Uterus (tissue), 4 donors: ENCODE data around the gene EVA1A. TPM values are rescaled to one million over a fixed set of nuclear protein-coding genes. Genes with fewer than 3 reads are reported as not detected.

Experiments
- DNase-seq, 2 donors: peaks; one replicate each; pipeline ENCODE4 v3.0.0-alpha.2; 2019 to 2020
- H3K27ac ChIP-seq, 2 donors: fragments of 200-600 bp; sonication (generic); 1 replicate in 1 of 2; 2 replicates in 1 of 2; pipeline ENCODE4 v1.5.1; 2016 to 2018
- H3K27me3 ChIP-seq, 2 donors: fragments of 200-600 bp; sonication (generic); one replicate each; pipeline ENCODE4 v1.5.1; 2018 to 2019; ENCODE audit warnings: control low read depth in 1 of 2
- H3K36me3 ChIP-seq, 2 donors: fragments of 200-600 bp; sonication (generic); one replicate each; pipeline ENCODE4 v1.5.1; 2019; ENCODE audit warnings: control low read depth in 1 of 2
- H3K4me1 ChIP-seq, 2 donors: fragments of 200-600 bp; sonication (generic); one replicate each; pipeline ENCODE4 v1.5.1; 2018 to 2019; ENCODE audit warnings: control low read depth in 1 of 2
- H3K4me3 ChIP-seq, 2 donors: fragments of 200-600 bp; sonication (generic); 1 replicate in 1 of 2; 2 replicates in 1 of 2; pipeline ENCODE4 v1.5.1; 2018 to 2019; ENCODE audit warnings: mild to moderate bottlenecking in 1 of 2
- H3K9me3 ChIP-seq, 2 donors: fragments of 200-600 bp; sonication (generic); one replicate each; pipeline ENCODE4 v1.5.1; 2019; ENCODE audit warnings: control low read depth in 1 of 2
- POLR2A ChIP-seq, 2 donors: fragments of 450-650 bp; IDR thresholded peaks; one replicate each; pipeline ENCODE4 v1.6.1; 2016; ENCODE audit warnings: antibody characterized with exemption in 2 of 2, mild to moderate bottlenecking in 1 of 2, moderate library complexity in 1 of 2
- intact Hi-C: fragments of 100-400 bp; cut with DNase I; formaldehyde crosslinking; loops from one replicate; pipeline ENCODE4 v1.15.1; 2023; ENCODE audit warnings: low total_unique reads
- total RNA-seq, 4 donors: library from RNA; depleted of rRNA in 3 of 4; stranded (reverse); fragments of >200 nt in 3 of 4; gene quantifications; one replicate each; pipeline versions ENCODE4 v1.1.0 to v1.2.4, GENCODE V29; 2014 to 2023
- TF ChIP-seq, protein P1 (sequence below), 4 experiments: fragments of 200-600 bp in 2 of 4; fragments of 450-650 bp in 2 of 4; sonication (generic) in 2 of 4; IDR thresholded peaks; one replicate each; pipeline ENCODE4 v1.5.1; 2016 to 2019; ENCODE audit warnings: antibody characterized with exemption in 4 of 4, mild to moderate bottlenecking in 2 of 4, moderate library complexity in 1 of 4
- donor health status: DM: yes; HTN: yes; CAD: no.

The EVA1A gene
- total RNA-seq, 4 donors from 2014 or later, result 1.2 to 22.1 (median 2.3) TPM; not detected in 1

DNA sequence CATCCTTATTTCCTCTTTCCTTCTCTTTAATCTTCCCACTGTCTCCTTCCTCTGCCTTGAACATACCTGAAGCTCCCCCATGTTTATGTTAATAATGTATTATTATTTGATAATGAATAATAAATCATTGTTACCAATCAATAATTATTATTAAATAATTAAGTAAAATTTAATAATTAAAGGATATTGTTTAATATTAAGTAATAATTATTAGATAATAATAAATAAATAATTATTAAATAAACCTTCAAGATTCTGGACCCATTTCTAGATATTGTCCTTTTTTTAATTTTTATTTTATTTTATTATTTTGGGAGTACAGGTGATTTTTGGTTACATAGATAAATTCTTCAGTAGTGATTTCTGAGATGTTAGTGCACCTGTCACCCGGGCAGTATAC, 7.4 kb upstream of the EVA1A start:
- no peak for TF ChIP-seq POLR2A (IDR thresholded peaks at IDR 0.05)
- TF ChIP-seq, protein P1, sequence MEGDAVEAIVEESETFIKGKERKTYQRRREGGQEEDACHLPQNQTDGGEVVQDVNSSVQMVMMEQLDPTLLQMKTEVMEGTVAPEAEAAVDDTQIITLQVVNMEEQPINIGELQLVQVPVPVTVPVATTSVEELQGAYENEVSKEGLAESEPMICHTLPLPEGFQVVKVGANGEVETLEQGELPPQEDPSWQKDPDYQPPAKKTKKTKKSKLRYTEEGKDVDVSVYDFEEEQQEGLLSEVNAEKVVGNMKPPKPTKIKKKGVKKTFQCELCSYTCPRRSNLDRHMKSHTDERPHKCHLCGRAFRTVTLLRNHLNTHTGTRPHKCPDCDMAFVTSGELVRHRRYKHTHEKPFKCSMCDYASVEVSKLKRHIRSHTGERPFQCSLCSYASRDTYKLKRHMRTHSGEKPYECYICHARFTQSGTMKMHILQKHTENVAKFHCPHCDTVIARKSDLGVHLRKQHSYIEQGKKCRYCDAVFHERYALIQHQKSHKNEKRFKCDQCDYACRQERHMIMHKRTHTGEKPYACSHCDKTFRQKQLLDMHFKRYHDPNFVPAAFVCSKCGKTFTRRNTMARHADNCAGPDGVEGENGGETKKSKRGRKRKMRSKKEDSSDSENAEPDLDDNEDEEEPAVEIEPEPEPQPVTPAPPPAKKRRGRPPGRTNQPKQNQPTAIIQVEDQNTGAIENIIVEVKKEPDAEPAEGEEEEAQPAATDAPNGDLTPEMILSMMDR (IDR thresholded peaks at IDR 0.05), result no peak
- Histone ChIP-seq H3K4me3 (no peak overlapping the region), H3K4me1 (no peaks in the 10 kb centered on the region), H3K36me3 (no peaks in the 10 kb centered on the region), H3K9me3 (no peaks in the 10 kb centered on the region), H3K27ac (no peak overlapping the region), H3K27me3 (no peaks in the 10 kb centered on the region)
- intact Hi-C loops, result no loop called here
- DNase-seq, result no peak

DNA sequence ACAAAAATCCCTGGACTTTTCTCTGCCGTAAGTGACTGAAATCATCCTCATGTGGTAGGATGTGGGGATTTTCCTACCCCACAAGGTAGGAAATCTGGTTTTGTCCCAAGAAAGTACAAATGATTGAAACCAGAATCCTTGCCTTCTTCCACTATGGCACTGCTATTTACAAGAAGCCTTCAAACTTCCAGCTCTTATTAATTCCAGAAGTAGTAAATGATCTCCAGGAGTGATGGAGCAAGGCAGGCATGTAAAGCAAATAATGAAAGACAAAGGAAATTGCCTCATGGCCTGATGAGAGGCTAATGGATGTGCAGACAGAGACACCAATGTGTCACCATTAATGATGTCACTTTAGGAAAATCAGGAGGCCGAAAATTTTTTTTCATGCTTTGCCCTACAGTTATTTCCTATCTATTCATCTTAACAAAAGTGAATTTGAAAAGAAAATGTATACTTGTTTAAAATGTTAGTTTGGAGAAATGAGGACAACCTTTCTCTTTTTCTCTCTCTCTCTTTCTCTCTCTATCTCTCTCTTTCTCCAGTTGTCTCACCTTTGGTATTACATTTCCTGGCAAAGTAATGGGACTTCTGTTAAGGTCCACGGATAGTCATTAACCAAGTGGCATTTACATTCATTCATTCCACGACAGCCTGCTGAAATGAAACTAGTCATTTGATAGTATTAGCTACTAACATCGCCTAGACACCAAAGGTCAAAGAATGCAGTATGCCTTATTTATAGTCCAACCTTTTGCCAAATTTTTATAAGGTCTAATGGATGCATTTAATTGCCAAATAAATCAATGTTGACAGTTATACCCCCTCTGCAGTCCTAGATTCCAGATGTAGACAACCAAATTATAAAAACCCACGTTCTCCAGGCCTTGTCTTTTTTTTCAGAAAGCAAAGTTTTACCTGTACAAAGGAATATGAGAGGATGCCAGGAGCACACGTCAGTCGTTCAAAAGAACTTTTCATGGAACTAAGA, 5.0 kb upstream of the EVA1A start:
- TF ChIP-seq, protein P1 (IDR thresholded peaks at IDR 0.05), result no peak
- TF ChIP-seq POLR2A (IDR thresholded peaks at IDR 0.05), result no peak
- H3K4me1 ChIP-seq, result no peaks in the 10 kb centered on the region
- no peaks in the 10 kb centered on the region for H3K27me3 ChIP-seq
- H3K4me3 ChIP-seq, result no peak overlapping the region
- no peaks in the 10 kb centered on the region for H3K36me3 ChIP-seq
- no peak for DNase-seq
- no peaks in the 10 kb centered on the region for H3K9me3 ChIP-seq
- intact Hi-C loops, result no loop called here
- no peak overlapping the region for H3K27ac ChIP-seq

DNA sequence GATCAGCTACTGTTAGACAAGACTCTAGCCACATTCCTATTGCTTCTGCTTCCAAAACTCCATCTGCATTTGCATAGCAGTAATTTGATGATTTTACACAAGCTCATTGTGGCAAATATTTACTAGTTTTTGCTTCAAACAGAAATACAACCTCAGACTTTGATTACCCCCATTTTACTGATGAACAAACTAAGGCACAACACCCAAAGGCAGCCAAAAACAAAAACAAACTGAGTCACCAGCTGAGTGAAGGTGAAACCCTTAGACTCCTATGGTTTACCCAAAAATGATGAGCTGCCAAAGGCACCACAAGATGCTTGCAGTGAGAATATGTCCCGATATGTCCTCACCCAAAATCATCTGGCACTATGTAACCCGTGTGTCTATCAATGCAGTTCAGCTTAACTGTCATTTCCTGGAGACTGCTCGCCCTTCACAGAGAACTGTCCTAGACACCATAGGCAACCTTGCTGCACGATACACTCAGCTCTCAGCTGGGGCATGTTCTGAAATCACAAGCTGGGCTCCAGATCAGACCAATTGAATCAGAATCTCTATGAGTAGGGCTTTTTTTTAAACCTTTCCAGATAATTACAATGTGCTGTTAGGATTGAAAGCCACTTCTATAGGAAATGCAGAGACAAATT, 4.1 kb upstream of the EVA1A start:
- H3K4me1 ChIP-seq, result no peaks in the 10 kb centered on the region
- intact Hi-C loops, result no loop called here
- DNase-seq, result no peak
- H3K9me3 ChIP-seq, result no peaks in the 10 kb centered on the region
- H3K4me3 ChIP-seq, result no peak overlapping the region
- TF ChIP-seq, protein P1 (IDR thresholded peaks at IDR 0.05), result no peak
- no peak for TF ChIP-seq POLR2A (IDR thresholded peaks at IDR 0.05)
- no peak overlapping the region for H3K27ac ChIP-seq
- no peaks in the 10 kb centered on the region for H3K27me3 ChIP-seq
- no peaks in the 10 kb centered on the region for H3K36me3 ChIP-seq

DNA sequence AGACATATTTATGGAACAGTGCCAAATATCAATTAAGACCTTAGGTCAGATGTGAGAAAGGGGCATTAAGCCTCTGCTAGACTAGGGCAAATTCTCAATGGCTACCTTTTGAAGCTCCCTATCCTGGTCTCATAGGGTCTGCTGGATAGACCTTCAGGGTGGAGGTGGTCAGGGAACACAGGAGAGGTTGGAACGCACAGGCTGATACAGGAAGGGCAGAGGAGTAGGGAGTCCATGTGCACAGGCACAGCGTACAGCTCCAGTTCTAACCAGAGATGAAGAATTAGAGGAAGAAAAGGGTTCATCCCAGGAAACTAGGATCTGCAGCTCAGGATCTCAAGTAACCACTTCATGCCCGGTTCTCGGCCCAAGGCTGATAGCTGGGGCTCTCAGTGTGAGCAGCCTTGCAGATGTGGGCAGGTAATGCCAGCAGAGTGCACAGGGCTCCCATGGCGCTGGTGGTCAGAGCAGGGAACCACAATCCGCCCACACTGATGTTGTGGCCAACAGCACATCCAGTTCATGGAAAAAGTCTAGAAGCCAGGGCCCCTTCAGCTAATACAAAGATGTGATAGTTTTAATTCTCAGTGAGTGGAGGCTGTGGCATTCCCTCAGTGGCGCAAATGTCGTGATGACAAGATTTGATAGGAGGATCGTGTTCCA, 3.4 kb upstream of the EVA1A start:
- Histone ChIP-seq H3K27me3 (no peaks in the 10 kb centered on the region), H3K4me3 (no peak overlapping the region), H3K27ac (no peak overlapping the region), H3K4me1 (no peaks in the 10 kb centered on the region), H3K36me3 (no peaks in the 10 kb centered on the region), H3K9me3 (no peaks in the 10 kb centered on the region)
- no peak for TF ChIP-seq POLR2A (IDR thresholded peaks at IDR 0.05)
- TF ChIP-seq, protein P1 (IDR thresholded peaks at IDR 0.05), result no peak
- no peak for DNase-seq
- intact Hi-C loops, result no loop called here
